Activated naive CD4-positive, alpha-beta T cell treated with anti-CD3 and anti-CD28 coated beads for 36 hours (primary cell): ENCODE results near the gene PARP9. TPM values are rescaled to one million over a fixed set of nuclear protein-coding genes. Genes with fewer than 3 reads are reported as not detected.
"Not testable (repeated sequence)": the region's sequence is repeated elsewhere in the genome, so short reads cannot be mapped to it uniquely, and the experiment has no call there.

Experiments
- CTCF ChIA-PET: fragments of 350-600 bp; sonication (Branson Sonifier 250); formaldehyde crosslinking; loops from one replicate; lab custom pipeline; 2021; ENCODE audit warnings: antibody characterized with exemption; lab: Charles Lee
- DNase-seq: peaks from one replicate; pipeline ENCODE4 v3.0.0-alpha.2; 2020
- H3K27ac Mint-ChIP-seq: one replicate; pipeline ENCODE4 v1.8.0; 2021; ENCODE audit warnings: mild to moderate bottlenecking, mixed read lengths
- H3K27me3 Mint-ChIP-seq: one replicate; pipeline ENCODE4 v1.8.0; 2021; ENCODE audit warnings: low read depth, mixed read lengths
- H3K36me3 Mint-ChIP-seq: one replicate; pipeline ENCODE4 v1.8.0; 2021; ENCODE audit warnings: low read depth, mixed read lengths
- H3K4me1 Mint-ChIP-seq: one replicate; pipeline ENCODE4 v1.8.0; 2021; ENCODE audit warnings: low read depth, mixed read lengths
- H3K4me3 Mint-ChIP-seq: one replicate; pipeline ENCODE4 v1.8.0; 2021; ENCODE audit warnings: mild to moderate bottlenecking, moderate library complexity, mixed read lengths
- H3K9me3 Mint-ChIP-seq: one replicate; pipeline ENCODE4 v1.8.0; 2021; ENCODE audit warnings: mixed read lengths
- intact Hi-C: fragments of 100-400 bp; cut with micrococcal nuclease; formaldehyde crosslinking; loops from one replicate; pipeline ENCODE4 v1.15.1; 2023
- total RNA-seq, 2 experiments: library from RNA; stranded (reverse); gene quantifications; one replicate each; pipeline ENCODE4 v1.2.3, GENCODE V29; 2021

The PARP9 gene
- total RNA-seq, 2 experiments from 2014 or later = 20.4 to 21.1 TPM

- Mint-ChIP-seq H3K27ac (peak overlapping the region; percentile 18), H3K36me3 (peaks cover 53% of the 10 kb centered on the region), H3K4me1 (peaks cover 66% of the 10 kb centered on the region)
- not testable (repeated sequence) for H3K4me3 Mint-ChIP-seq, H3K9me3 Mint-ChIP-seq, DNase-seq, H3K27me3 Mint-ChIP-seq
- intact Hi-C loops = loop anchor here (1.0 to 10.0 kb wide), 3 partner anchors 8 to 637 kb away; partner anchors contain the start of gene SEC22A
- CTCF ChIA-PET = interaction anchor here (1.3 to 1.6 kb wide), 3 partner anchors 9 to 111 kb away, joined by 3 to 7 read pairs (median 6); no protein-coding TSS in a partner anchor
Observed at GRCh38 chr3:122568131-122568530, 4.0 kb upstream of the PARP9 start.

DNA sequence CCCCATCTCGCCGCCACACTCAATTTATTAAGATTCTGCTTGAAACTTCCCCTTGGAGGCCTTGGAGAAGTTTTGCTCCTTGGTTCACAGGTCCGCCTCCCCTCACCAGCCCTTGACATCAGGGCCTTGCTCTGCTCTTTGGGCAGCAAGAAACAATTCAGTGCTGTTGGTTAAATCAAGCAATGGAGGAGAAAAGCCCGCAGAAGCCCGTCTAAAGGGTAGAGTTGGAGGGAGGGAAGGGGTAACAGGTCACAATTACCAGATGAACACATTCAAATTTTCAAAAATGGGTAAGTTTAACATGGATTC, 429 bp downstream of the PARP9 start:
- Mint-ChIP-seq H3K4me1 (peaks cover 64% of the 10 kb centered on the region), H3K9me3 (no peaks in the 10 kb centered on the region), H3K27ac (peak overlapping the region; percentile 93), H3K36me3 (peaks cover 40% of the 10 kb centered on the region), H3K27me3 (no peaks in the 10 kb centered on the region), H3K4me3 (peak overlapping the region; percentile 87)
- peak; percentile 27 for DNase-seq
- intact Hi-C loops = loop anchor here (1.0 to 10.0 kb wide), 7 partner anchors 13 to 641 kb away; partner anchors contain the start of genes FAM162A, HSPBAP1, SEC22A and WDR5B
- CTCF ChIA-PET = interaction anchor here (0.9 to 7.6 kb wide), 3 partner anchors 15 to 115 kb away, joined by 3 to 165 read pairs (median 28); partner anchors contain the start of gene PARP14

- no peak for DNase-seq
- intact Hi-C loops = loop anchor here (1.0 to 10.0 kb wide), 4 partner anchors 179 to 642 kb away; partner anchors contain the start of genes FAM162A, HSPBAP1 and SEC22A
- Mint-ChIP-seq H3K27me3 (no peaks in the 10 kb centered on the region), H3K36me3 (peaks cover 36% of the 10 kb centered on the region), H3K27ac (peak overlapping the region; percentile 93), H3K4me1 (peaks cover 59% of the 10 kb centered on the region), H3K4me3 (peak overlapping the region; percentile 87), H3K9me3 (no peaks in the 10 kb centered on the region)
- CTCF ChIA-PET = interaction anchor here (1.0 to 7.6 kb wide), 4 partner anchors 16 to 116 kb away, joined by 3 to 165 read pairs (median 4); partner anchors contain the start of gene PARP14
Observed at GRCh38 chr3:122562923-122563716, 980 bp downstream of the PARP9 start.

DNA sequence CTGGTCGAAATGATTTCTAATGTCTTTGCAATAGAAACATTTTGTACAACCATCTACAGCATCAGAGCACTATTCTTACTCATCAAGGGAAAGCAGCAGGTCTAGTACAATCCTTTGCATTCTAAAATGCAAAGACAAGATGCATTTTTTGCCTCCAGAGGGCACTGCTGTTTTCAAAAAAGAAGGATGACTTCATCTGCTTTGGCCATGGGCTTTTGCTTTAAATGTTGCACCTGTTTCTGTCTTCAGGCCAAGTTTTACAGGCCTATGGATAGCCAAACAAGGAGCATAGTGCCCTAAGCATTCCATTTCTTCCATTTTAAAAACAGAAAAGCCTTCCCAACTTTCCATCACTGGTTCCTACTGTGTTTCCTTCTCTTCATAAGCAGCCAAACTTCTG, 3.4 kb downstream of the PARP9 start:
- CTCF ChIA-PET = interaction anchor here (0.6 to 7.6 kb wide), 8 partner anchors 12 to 244 kb away, joined by 3 to 165 read pairs (median 4); partner anchors contain the start of gene PARP14
- intact Hi-C loops = loop anchor here (1.0 to 10.0 kb wide), 7 partner anchors 102 to 644 kb away; partner anchors contain the start of genes HSPBAP1 and SEC22A
- no peaks in the 10 kb centered on the region for H3K9me3 Mint-ChIP-seq
- peak; percentile 80 for DNase-seq
- no peak overlapping the region for H3K4me3 Mint-ChIP-seq
- H3K36me3 Mint-ChIP-seq = peaks cover 27% of the 10 kb centered on the region
- H3K27ac Mint-ChIP-seq = no peak overlapping the region
- H3K27me3 Mint-ChIP-seq = no peaks in the 10 kb centered on the region
- peaks cover 38% of the 10 kb centered on the region for H3K4me1 Mint-ChIP-seq

DNA sequence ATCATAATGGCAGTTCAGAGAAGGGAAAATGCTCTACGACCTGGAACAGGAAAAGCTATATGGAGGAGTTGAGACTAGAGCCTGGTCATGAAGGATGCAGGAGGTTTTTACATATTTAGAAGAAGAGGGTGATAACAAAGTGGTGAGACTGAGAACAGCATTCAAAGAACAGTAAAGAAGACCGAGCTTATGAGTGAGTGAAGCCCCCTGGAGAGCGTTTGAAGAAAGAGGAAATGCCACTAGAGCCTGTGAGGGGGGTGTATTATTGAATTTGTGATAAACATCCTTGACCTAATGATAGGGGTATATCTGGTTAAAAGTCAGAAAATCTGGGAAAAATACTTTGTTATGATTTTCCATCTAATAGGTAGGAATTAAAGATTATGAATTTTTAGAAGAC, 4.2 kb downstream of the PARP9 start:
- Mint-ChIP-seq H3K36me3 (peaks cover 34% of the 10 kb centered on the region), H3K27me3 (no peaks in the 10 kb centered on the region), H3K9me3 (no peaks in the 10 kb centered on the region), H3K4me3 (no peak overlapping the region), H3K27ac (no peak overlapping the region), H3K4me1 (peaks cover 36% of the 10 kb centered on the region)
- intact Hi-C loops = loop anchor here (1.0 to 10.0 kb wide), 7 partner anchors 101 to 645 kb away; partner anchors contain the start of genes HSPBAP1 and SEC22A
- CTCF ChIA-PET = interaction anchor here (0.8 to 7.6 kb wide), 8 partner anchors 9 to 152 kb away, joined by 3 to 165 read pairs (median 4); partner anchors contain the start of gene PARP14
- DNase-seq = no peak

- no peak overlapping the region for H3K4me3 Mint-ChIP-seq
- intact Hi-C loops = no loop called here
- no peak overlapping the region for H3K27ac Mint-ChIP-seq
- H3K9me3 Mint-ChIP-seq = no peaks in the 10 kb centered on the region
- CTCF ChIA-PET = interaction anchor here (0.9 to 7.6 kb wide), 8 partner anchors 10 to 235 kb away, joined by 3 to 165 read pairs (median 4); partner anchors contain the start of genes HSPBAP1, PARP14 and WDR5B
- peaks cover 39% of the 10 kb centered on the region for H3K4me1 Mint-ChIP-seq
- no peak for DNase-seq
- H3K36me3 Mint-ChIP-seq = peaks cover 38% of the 10 kb centered on the region
- H3K27me3 Mint-ChIP-seq = no peaks in the 10 kb centered on the region
Observed at GRCh38 chr3:122558605-122559004, 5.5 kb downstream of the PARP9 start.

DNA sequence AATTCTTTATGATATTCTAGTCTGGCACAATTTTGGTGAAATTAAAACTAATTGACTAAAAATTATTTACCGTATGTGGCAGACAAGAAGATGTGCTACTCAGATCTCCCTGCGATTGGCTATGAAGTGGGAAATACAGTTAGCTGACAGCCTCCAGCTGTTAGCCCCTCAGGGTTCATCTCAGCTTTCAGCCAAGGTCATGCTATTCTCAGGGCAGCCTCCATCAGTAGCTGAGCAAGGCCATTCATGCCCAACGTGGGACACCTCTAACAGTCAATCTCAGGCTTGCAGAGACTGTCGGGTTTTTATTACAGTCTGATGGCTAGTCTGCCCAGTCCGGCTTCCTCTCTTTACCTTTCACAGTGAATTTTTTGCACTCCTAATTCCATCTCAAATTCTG, 6.7 kb downstream of the PARP9 start:
- Mint-ChIP-seq H3K27ac (no peak overlapping the region), H3K4me3 (no peak overlapping the region), H3K4me1 (peaks cover 32% of the 10 kb centered on the region), H3K9me3 (no peaks in the 10 kb centered on the region), H3K27me3 (no peaks in the 10 kb centered on the region), H3K36me3 (peaks cover 43% of the 10 kb centered on the region)
- no peak for DNase-seq
- intact Hi-C loops = no loop called here
- CTCF ChIA-PET = interaction anchor here (0.7 to 7.6 kb wide), 3 partner anchors 9 to 122 kb away, joined by 3 to 165 read pairs (median 3); partner anchors contain the start of gene PARP14

DNA sequence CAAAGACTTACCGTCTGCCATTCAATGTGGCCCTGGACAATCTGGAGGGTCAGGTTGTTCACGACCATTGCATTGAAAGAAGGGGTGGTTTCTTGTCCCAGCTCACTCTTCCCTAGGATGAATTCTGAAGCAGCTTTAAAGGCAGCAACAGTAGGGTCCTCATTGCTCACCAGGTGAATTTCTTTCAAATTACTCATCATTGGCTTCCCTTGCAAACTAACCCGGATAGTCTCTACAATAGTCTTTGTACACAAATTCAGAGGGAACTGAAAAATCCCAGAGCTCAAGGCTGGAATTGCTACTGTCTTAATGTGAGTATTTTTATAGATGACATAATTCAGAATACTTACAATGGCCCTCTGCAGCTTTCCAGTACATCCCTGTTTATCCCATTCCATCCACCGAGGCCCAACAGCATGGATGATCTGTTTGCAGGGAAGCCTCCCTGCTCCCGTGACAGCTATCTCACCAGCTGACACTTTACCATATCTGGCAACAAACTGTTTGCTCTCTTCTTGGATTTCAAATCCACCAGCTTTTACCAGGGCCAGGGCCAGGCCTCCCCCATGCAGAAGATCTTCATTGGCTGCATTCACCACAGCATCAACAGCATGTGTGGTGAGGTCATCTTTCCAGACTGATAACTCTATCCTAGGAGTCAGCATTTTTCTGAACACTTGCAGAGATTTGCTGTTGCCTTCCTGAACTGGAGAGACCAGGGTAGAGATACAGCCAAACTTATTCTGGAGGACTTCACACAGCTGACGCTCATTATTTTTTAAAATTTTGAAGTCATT, 8.6 kb downstream of the PARP9 start:
- intact Hi-C loops = no loop called here
- Mint-ChIP-seq H3K36me3 (peaks cover 47% of the 10 kb centered on the region), H3K27ac (no peak overlapping the region), H3K9me3 (no peaks in the 10 kb centered on the region), H3K27me3 (no peaks in the 10 kb centered on the region), H3K4me3 (no peak overlapping the region), H3K4me1 (peaks cover 17% of the 10 kb centered on the region)
- no peak for DNase-seq
- CTCF ChIA-PET = interaction anchor here (0.5 to 0.9 kb wide), 4 partner anchors 123 to 1009 kb away, joined by 3 to 7 read pairs (median 3); no protein-coding TSS in a partner anchor

DNA sequence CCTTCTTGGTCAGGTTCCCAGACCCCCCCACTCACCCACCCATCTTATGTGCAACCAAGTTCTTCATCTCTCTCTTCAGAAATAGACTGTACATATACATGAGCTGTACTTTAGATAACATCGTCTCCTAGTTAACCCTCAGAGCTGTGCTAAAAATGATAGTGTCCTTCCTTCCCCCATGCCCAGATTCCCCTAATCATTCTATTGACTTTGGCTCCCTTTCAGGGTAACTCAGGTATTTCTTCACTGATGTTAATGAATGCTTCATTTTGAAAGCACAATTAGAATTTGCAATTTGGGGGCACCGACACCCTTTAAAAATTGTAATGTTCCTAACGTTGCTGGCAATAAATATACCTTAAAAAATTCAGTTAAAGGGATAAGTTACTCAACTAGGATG, 10.9 kb downstream of the PARP9 start:
- no peaks in the 10 kb centered on the region for H3K9me3 Mint-ChIP-seq
- no peak for DNase-seq
- H3K27me3 Mint-ChIP-seq = no peaks in the 10 kb centered on the region
- peaks cover 13% of the 10 kb centered on the region for H3K4me1 Mint-ChIP-seq
- no peak overlapping the region for H3K27ac Mint-ChIP-seq
- H3K36me3 Mint-ChIP-seq = peaks cover 41% of the 10 kb centered on the region
- CTCF ChIA-PET = no interaction called here
- no peak overlapping the region for H3K4me3 Mint-ChIP-seq
- intact Hi-C loops = no loop called here

- peaks cover 27% of the 10 kb centered on the region for H3K36me3 Mint-ChIP-seq
- CTCF ChIA-PET = interaction anchor here (0.7 to 2.1 kb wide), 7 partner anchors 9 to 1010 kb away, joined by 3 to 10 read pairs (median 4); no protein-coding TSS in a partner anchor
- no peak overlapping the region for H3K27ac Mint-ChIP-seq
- H3K4me1 Mint-ChIP-seq = peaks cover 2% of the 10 kb centered on the region
- H3K4me3 Mint-ChIP-seq = no peak overlapping the region
- no peak for DNase-seq
- H3K9me3 Mint-ChIP-seq = no peaks in the 10 kb centered on the region
- intact Hi-C loops = no loop called here
- H3K27me3 Mint-ChIP-seq = no peaks in the 10 kb centered on the region
Observed at GRCh38 chr3:122548619-122549018, 15.5 kb downstream of the PARP9 start.

- no peaks in the 10 kb centered on the region for H3K9me3 Mint-ChIP-seq
- no peaks in the 10 kb centered on the region for H3K4me1 Mint-ChIP-seq
- no peak for DNase-seq
- H3K27me3 Mint-ChIP-seq = no peaks in the 10 kb centered on the region
- H3K4me3 Mint-ChIP-seq = no peak overlapping the region
- H3K36me3 Mint-ChIP-seq = peaks cover 23% of the 10 kb centered on the region
- H3K27ac Mint-ChIP-seq = no peak overlapping the region
- intact Hi-C loops = no loop called here
- CTCF ChIA-PET = interaction anchor here (0.7 to 2.1 kb wide), 7 partner anchors 9 to 131 kb away, joined by 3 to 10 read pairs (median 3); no protein-coding TSS in a partner anchor
Observed at GRCh38 chr3:122548076-122548475, 16.0 kb downstream of the PARP9 start.
